Suprapubic skin (tissue), 4 donors: ENCODE data around the gene FOLR1. TPM values are rescaled to one million over a fixed set of nuclear protein-coding genes. Genes with fewer than 3 reads are reported as not detected.
"Not testable (repeated sequence)": the region's sequence is repeated elsewhere in the genome, so short reads cannot be mapped to it uniquely, and the experiment has no call there.

Source experiments
- DNase-seq, 2 donors: peaks; one replicate each; pipeline ENCODE4 v3.0.0-alpha.2; 2019; ENCODE audit warnings: low spot score in 2 of 2
- H3K27ac ChIP-seq: fragments of 200-600 bp; sonication (generic); one replicate; pipeline ENCODE4 v1.5.1; 2019
- H3K27me3 ChIP-seq: fragments of 200-600 bp; sonication (generic); one replicate; pipeline ENCODE4 v1.5.1; 2019
- H3K36me3 ChIP-seq: fragments of 200-600 bp; sonication (generic); one replicate; pipeline ENCODE4 v1.5.1; 2019
- H3K4me1 ChIP-seq: fragments of 200-600 bp; sonication (generic); one replicate; pipeline ENCODE4 v1.5.1; 2019
- H3K4me3 ChIP-seq: fragments of 200-600 bp; sonication (generic); one replicate; pipeline ENCODE4 v1.5.1; 2019; ENCODE audit warnings: mild to moderate bottlenecking
- H3K9me3 ChIP-seq: fragments of 200-600 bp; sonication (generic); one replicate; pipeline ENCODE4 v1.5.1; 2019
- CTCF ChIP-seq, 2 donors: fragments of 200-600 bp in 1 of 2; fragments of 450-650 bp in 1 of 2; sonication (generic) in 1 of 2; IDR thresholded peaks; one replicate each; pipeline ENCODE4 v1.5.1; 2016 to 2019; ENCODE audit warnings: antibody characterized with exemption in 2 of 2, mild to moderate bottlenecking in 1 of 2, moderate library complexity in 1 of 2
- EP300 ChIP-seq: sonication (generic); formaldehyde crosslinking; IDR thresholded peaks from one replicate; pipeline ENCODE4 v1.6.1; 2017; ENCODE audit warnings: antibody characterized with exemption
- POLR2A ChIP-seq, 2 donors: fragments of 450-650 bp; IDR thresholded peaks; one replicate each; pipeline ENCODE4 v1.6.1; 2017; ENCODE audit warnings: antibody characterized with exemption in 2 of 2, mild to moderate bottlenecking in 2 of 2, moderate library complexity in 2 of 2
- POLR2AphosphoS5 ChIP-seq, 3 donors: sonication (generic); formaldehyde crosslinking; IDR thresholded peaks; one replicate each; pipeline ENCODE4 v1.6.1; 2017; ENCODE audit warnings: antibody characterized with exemption in 3 of 3
- WGBS: methylation state at CpG from one replicate; pipeline ENCODE4 v1.1.5; 2018; 5-methylcytosine and 5-hydroxymethylcytosine counted together
- total RNA-seq, 4 donors: library from RNA; depleted of rRNA; stranded (reverse); fragments of >200 nt; gene quantifications; one replicate each; pipeline ENCODE4 v1.1.0, GENCODE V29; 2016

The FOLR1 gene
- total RNA-seq, 4 donors from 2014 or later: 1.5 to 4.3 (median 4.3) TPM; not detected in 1

- Histone ChIP-seq H3K4me1 (no peaks in the 10 kb centered on the region), H3K4me3 (no peak overlapping the region), H3K36me3 (no peaks in the 10 kb centered on the region), H3K27ac (no peak overlapping the region), H3K27me3 (no peaks in the 10 kb centered on the region), H3K9me3 (no peaks in the 10 kb centered on the region)
- DNase-seq: no peak
- no peak for TF ChIP-seq EP300
- no peak for TF ChIP-seq POLR2AphosphoS5 (IDR thresholded peaks at IDR 0.05)
Observed at GRCh38 chr11:72204886-72205285, 12.9 kb downstream of the FOLR1 start.

GRCh38 chr11:72206794-72207193 is 14.9 kb downstream of the FOLR1 start:
- not testable (repeated sequence) for H3K27me3 ChIP-seq, H3K36me3 ChIP-seq, H3K9me3 ChIP-seq, H3K27ac ChIP-seq, H3K4me1 ChIP-seq, H3K4me3 ChIP-seq
- DNase-seq: peak in 1 of 2 donors; percentile 26
- WGBS: 90% methylated on average over 2 of the region's 2 CpGs

GRCh38 chr11:72208281-72208680 is 16.3 kb downstream of the FOLR1 start:
- no peaks in the 10 kb centered on the region for H3K27me3 ChIP-seq
- DNase-seq: peak in 1 of 2 donors; percentile 11
- H3K9me3 ChIP-seq: no peaks in the 10 kb centered on the region
- 77% methylated on average over 3 of the region's 3 CpGs for WGBS
- H3K4me1 ChIP-seq: no peaks in the 10 kb centered on the region
- no peak overlapping the region for H3K4me3 ChIP-seq
- TF ChIP-seq CTCF (IDR thresholded peaks at IDR 0.05): no peak
- H3K36me3 ChIP-seq: no peaks in the 10 kb centered on the region
- no peak overlapping the region for H3K27ac ChIP-seq

- H3K4me1 ChIP-seq: no peaks in the 10 kb centered on the region
- no peak overlapping the region for H3K4me3 ChIP-seq
- H3K27me3 ChIP-seq: no peaks in the 10 kb centered on the region
- no peaks in the 10 kb centered on the region for H3K9me3 ChIP-seq
- 68% methylated on average over 4 of the region's 4 CpGs for WGBS
- DNase-seq: peak in 1 of 2 donors; percentile 28
- H3K27ac ChIP-seq: no peak overlapping the region
- no peaks in the 10 kb centered on the region for H3K36me3 ChIP-seq
- TF ChIP-seq CTCF (IDR thresholded peaks at IDR 0.05): no peak
- TF ChIP-seq POLR2AphosphoS5 (IDR thresholded peaks at IDR 0.05): no peak
- no peak for TF ChIP-seq EP300
- TF ChIP-seq POLR2A (IDR thresholded peaks at IDR 0.05): no peak
Observed at GRCh38 chr11:72209101-72209500, 17.2 kb downstream of the FOLR1 start.

- 83% methylated on average over 6 of the region's 6 CpGs for WGBS
- Histone ChIP-seq H3K27me3 (no peaks in the 10 kb centered on the region), H3K9me3 (no peaks in the 10 kb centered on the region), H3K27ac (peak within 1 kb of the TSS; percentile 14), H3K4me3 (peak within 1 kb of the TSS; percentile 13), H3K36me3 (no peaks in the 10 kb centered on the region), H3K4me1 (peaks cover 6% of the 10 kb centered on the region)
- peak in 1 of 2 donors; percentile 40 for DNase-seq
- TF ChIP-seq POLR2A (IDR thresholded peaks at IDR 0.05) (no peak), POLR2AphosphoS5 (IDR thresholded peaks at IDR 0.05) (no peak), CTCF (IDR thresholded peaks at IDR 0.05) (no peak), EP300 (no peak)
Observed at GRCh38 chr11:72216638-72217037, 24.7 kb downstream of the FOLR1 start, which contains the start of gene FOLR2. TSS of gene FOLR2 (plus strand) at chr11:72216794. CDS start at chr11:72218585, 1,791 bp downstream.

GRCh38 chr11:72217841-72218240 is 25.9 kb downstream of the FOLR1 start:
- no peak for DNase-seq
- Histone ChIP-seq H3K36me3 (no peaks in the 10 kb centered on the region), H3K27me3 (no peaks in the 10 kb centered on the region), H3K27ac (peak overlapping the region; percentile 14), H3K4me1 (peaks cover 17% of the 10 kb centered on the region), H3K9me3 (no peaks in the 10 kb centered on the region), H3K4me3 (peak overlapping the region; percentile 13)
- no peak for TF ChIP-seq POLR2AphosphoS5 (IDR thresholded peaks at IDR 0.05)
- no peak for TF ChIP-seq POLR2A (IDR thresholded peaks at IDR 0.05)
- no peak for TF ChIP-seq CTCF (IDR thresholded peaks at IDR 0.05)
- no peak for TF ChIP-seq EP300
- 33% methylated on average over 2 of the region's 2 CpGs for WGBS
